ENCODE measurements around the gene LPIN3. TPM values are rescaled to one million over a fixed set of nuclear protein-coding genes. Genes with fewer than 3 reads are reported as not detected.

Gene LPIN3
- total RNA-seq, 1 experiment from 2014 or later = 18.5 TPM

DNA sequence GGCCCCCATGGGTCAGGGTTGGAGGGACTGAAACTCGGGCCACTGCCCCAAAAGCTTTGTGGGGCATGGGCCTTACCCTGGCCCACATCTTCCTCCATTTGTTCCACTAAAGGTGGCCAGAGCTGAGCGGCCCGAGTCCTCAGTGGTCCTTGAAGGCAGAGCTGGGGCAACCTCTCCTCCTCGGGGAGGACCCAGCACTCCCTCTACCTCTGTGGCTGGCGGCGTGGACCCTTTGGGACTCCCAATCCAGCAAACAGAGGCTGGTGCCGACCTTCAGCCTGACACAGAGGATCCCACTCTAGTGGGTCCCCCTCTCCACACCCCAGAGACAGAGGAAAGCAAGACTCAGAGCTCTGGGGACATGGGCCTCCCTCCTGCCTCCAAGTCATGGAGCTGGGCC lies 9.3 kb downstream of the LPIN3 start:
- no peaks in the 10 kb centered on the region for H3K9me2 ChIP-seq (ENCODE audit: insufficient read depth)
- BruUV-seq (replicated peaks) = no TSS peak
- peaks cover 0 to 2% of the 10 kb centered on the region in 2 experiments; a peak in 1 of 4 replicates for H3K36me3 ChIP-seq (ENCODE audit: control insufficient read depth in 1 of 2, insufficient read depth in 2 of 2, low read length in 2 of 2)
- intact Hi-C loops (cut with micrococcal nuclease) = no loop called here
- H3K4me1 ChIP-seq (ENCODE audit: control insufficient read depth in 1 of 2, insufficient read depth in 2 of 2, low read length in 2 of 2) = no peaks in the 10 kb centered on the region
- RAD21 ChIA-PET (ENCODE audit: low non-redundant PET in 1 of 2, low total read pairs in 2 of 2, uncharacterized antibody in 2 of 2, unreplicated experiment in 2 of 2) = interaction anchor here in 1 of 2 experiments (0.7 kb wide), 1 partner anchor 177 kb away, joined by 3 read pairs; no protein-coding TSS in a partner anchor
- no peak overlapping the region for H3K9ac ChIP-seq (ENCODE audit: low read length)
- no peak for DNase-seq (ENCODE audit: low read depth, low spot score)
- H3K79me2 ChIP-seq (ENCODE audit: insufficient read depth, low read length) = no peaks in the 10 kb centered on the region
- no peak overlapping the region for H2AFZ ChIP-seq (ENCODE audit: low read depth, low read length, poor library complexity, severe bottlenecking)
- H3K27me3 ChIP-seq (ENCODE audit: insufficient read depth, low read length) = no peaks in the 10 kb centered on the region
- H3K27ac ChIP-seq (ENCODE audit: low read depth, low read length) = no peak overlapping the region
- H3K9me3 ChIP-seq (ENCODE audit: control insufficient read depth in 1 of 2, insufficient read depth in 1 of 2, low read depth in 1 of 2, low read length in 2 of 2) = no peaks in the 10 kb centered on the region
- CTCF ChIA-PET = no interaction called here
- H4K20me1 ChIP-seq (ENCODE audit: insufficient read depth) = no peaks in the 10 kb centered on the region
- H3K4me3 ChIP-seq (replicated peaks in 1 of 2; ENCODE audit: low read depth in 1 of 2, low read length in 2 of 2) = no peak overlapping the region
- no peak for ATAC-seq
- POLR2A ChIA-PET = no interaction called here
- H3K4me2 ChIP-seq (ENCODE audit: low read length) = no peak overlapping the region
- no peak for TF ChIP-seq SRF (IDR thresholded peaks at IDR 0.05; ENCODE audit: low read depth)
- TF ChIP-seq SIN3A (IDR thresholded peaks at IDR 0.05; ENCODE audit: low read depth) = no peak
- TF ChIP-seq, protein P1, sequence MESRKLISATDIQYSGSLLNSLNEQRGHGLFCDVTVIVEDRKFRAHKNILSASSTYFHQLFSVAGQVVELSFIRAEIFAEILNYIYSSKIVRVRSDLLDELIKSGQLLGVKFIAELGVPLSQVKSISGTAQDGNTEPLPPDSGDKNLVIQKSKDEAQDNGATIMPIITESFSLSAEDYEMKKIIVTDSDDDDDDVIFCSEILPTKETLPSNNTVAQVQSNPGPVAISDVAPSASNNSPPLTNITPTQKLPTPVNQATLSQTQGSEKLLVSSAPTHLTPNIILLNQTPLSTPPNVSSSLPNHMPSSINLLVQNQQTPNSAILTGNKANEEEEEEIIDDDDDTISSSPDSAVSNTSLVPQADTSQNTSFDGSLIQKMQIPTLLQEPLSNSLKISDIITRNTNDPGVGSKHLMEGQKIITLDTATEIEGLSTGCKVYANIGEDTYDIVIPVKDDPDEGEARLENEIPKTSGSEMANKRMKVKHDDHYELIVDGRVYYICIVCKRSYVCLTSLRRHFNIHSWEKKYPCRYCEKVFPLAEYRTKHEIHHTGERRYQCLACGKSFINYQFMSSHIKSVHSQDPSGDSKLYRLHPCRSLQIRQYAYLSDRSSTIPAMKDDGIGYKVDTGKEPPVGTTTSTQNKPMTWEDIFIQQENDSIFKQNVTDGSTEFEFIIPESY (IDR thresholded peaks at IDR 0.05; ENCODE audit: extremely low read depth, insufficient replicate concordance, low read length) = no peak
- no peak for TF ChIP-seq ZFX (IDR thresholded peaks at IDR 0.05)

DNA sequence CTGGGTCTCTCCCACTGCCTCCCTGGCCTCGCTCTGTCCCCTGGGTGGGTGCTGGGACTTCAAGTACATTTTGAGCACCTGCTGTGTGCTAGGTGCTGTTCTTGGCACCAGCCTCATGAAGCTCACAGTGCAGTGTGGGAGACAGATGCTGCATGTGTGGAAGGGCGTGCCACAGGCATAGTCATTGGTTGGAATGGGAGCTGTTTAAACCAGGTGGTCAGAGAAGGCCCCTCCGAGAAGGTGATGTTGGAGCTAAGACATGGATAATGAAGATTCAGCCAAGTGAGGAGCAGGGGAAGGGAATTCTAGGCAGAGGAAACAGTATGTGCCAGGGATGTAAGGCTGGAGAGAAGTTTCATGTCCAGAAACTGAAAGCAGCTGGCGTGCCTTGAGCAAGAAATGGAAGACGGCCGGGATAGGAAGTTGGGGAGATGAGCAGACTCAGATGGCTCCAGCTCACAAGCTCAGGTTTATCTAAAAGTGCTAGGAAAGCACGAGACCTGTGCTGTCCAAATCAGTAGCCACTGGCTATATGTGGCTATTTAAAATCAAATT lies 9.9 kb downstream of the LPIN3 start:
- peaks cover 0 to 2% of the 10 kb centered on the region in 2 experiments; a peak in 1 of 4 replicates for H3K36me3 ChIP-seq (ENCODE audit: control insufficient read depth in 1 of 2, insufficient read depth in 2 of 2, low read length in 2 of 2)
- H3K4me3 ChIP-seq (replicated peaks in 1 of 2; ENCODE audit: low read depth in 1 of 2, low read length in 2 of 2) = no peak overlapping the region
- H3K27me3 ChIP-seq (ENCODE audit: insufficient read depth, low read length) = no peaks in the 10 kb centered on the region
- no peak for ATAC-seq
- no peaks in the 10 kb centered on the region for H3K9me2 ChIP-seq (ENCODE audit: insufficient read depth)
- ChIA-PET POLR2A (no interaction called here), RAD21 (ENCODE audit: low non-redundant PET in 1 of 2, low total read pairs in 2 of 2, uncharacterized antibody in 2 of 2, unreplicated experiment in 2 of 2) (interaction anchor here in 1 of 2 experiments (0.7 kb wide), 1 partner anchor 178 kb away, joined by 3 read pairs; no protein-coding TSS in a partner anchor), CTCF (no interaction called here)
- intact Hi-C loops (cut with micrococcal nuclease) = no loop called here
- H3K4me1 ChIP-seq (ENCODE audit: control insufficient read depth in 1 of 2, insufficient read depth in 2 of 2, low read length in 2 of 2) = no peaks in the 10 kb centered on the region
- no peak overlapping the region for H3K27ac ChIP-seq (ENCODE audit: low read depth, low read length)
- DNase-seq (ENCODE audit: low read depth, low spot score) = no peak
- BruUV-seq (replicated peaks) = no TSS peak
- no peak for TF ChIP-seq ELF1 (IDR thresholded peaks at IDR 0.05; ENCODE audit: borderline replicate concordance, low read depth)
- no peak for TF ChIP-seq CBX3 (IDR thresholded peaks at IDR 0.05; ENCODE audit: low read depth)
- no peak for TF ChIP-seq JUND (IDR thresholded peaks at IDR 0.05)
- TF ChIP-seq EZH2 (IDR thresholded peaks at IDR 0.05) = no peak
- TF ChIP-seq SIN3A (IDR thresholded peaks at IDR 0.05; ENCODE audit: low read depth) = no peak
- TF ChIP-seq FOSL1 (IDR thresholded peaks at IDR 0.05; ENCODE audit: low read depth) = no peak
- TF ChIP-seq ZFX (IDR thresholded peaks at IDR 0.05) = no peak
- no peak for TF ChIP-seq YY1 (IDR thresholded peaks at IDR 0.05; ENCODE audit: extremely low read depth, insufficient replicate concordance, low read depth, low read length)
- TF ChIP-seq EGR1 (IDR thresholded peaks at IDR 0.05; ENCODE audit: low read depth) = no peak
- TF ChIP-seq, protein P2, sequence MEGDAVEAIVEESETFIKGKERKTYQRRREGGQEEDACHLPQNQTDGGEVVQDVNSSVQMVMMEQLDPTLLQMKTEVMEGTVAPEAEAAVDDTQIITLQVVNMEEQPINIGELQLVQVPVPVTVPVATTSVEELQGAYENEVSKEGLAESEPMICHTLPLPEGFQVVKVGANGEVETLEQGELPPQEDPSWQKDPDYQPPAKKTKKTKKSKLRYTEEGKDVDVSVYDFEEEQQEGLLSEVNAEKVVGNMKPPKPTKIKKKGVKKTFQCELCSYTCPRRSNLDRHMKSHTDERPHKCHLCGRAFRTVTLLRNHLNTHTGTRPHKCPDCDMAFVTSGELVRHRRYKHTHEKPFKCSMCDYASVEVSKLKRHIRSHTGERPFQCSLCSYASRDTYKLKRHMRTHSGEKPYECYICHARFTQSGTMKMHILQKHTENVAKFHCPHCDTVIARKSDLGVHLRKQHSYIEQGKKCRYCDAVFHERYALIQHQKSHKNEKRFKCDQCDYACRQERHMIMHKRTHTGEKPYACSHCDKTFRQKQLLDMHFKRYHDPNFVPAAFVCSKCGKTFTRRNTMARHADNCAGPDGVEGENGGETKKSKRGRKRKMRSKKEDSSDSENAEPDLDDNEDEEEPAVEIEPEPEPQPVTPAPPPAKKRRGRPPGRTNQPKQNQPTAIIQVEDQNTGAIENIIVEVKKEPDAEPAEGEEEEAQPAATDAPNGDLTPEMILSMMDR (IDR thresholded peaks at IDR 0.05 in 2 of 3, conservative IDR thresholded peaks at IDR 0.05 in 1 of 3; ENCODE audit: borderline replicate concordance in 1 of 3, insufficient read depth in 1 of 3, low read depth in 2 of 3, low read length in 2 of 3) = no peak
- H2AFZ ChIP-seq (ENCODE audit: low read depth, low read length, poor library complexity, severe bottlenecking) = no peak overlapping the region
- no peaks in the 10 kb centered on the region for H4K20me1 ChIP-seq (ENCODE audit: insufficient read depth)
- H3K79me2 ChIP-seq (ENCODE audit: insufficient read depth, low read length) = no peaks in the 10 kb centered on the region
- no peak overlapping the region for H3K4me2 ChIP-seq (ENCODE audit: low read length)
- H3K9me3 ChIP-seq (ENCODE audit: control insufficient read depth in 1 of 2, insufficient read depth in 1 of 2, low read depth in 1 of 2, low read length in 2 of 2) = no peaks in the 10 kb centered on the region
- H3K9ac ChIP-seq (ENCODE audit: low read length) = no peak overlapping the region
